Osteocyte (in vitro differentiated cells): ENCODE data around the gene CD2AP. TPM values are rescaled to one million over a fixed set of nuclear protein-coding genes. Genes with fewer than 3 reads are reported as not detected.

Source experiments
- DNase-seq: peaks from one replicate; pipeline ENCODE4 v3.0.0; 2021; ENCODE audit warnings: mixed read lengths; ENCODE audit not compliant: unreplicated experiment; ENCODE audit errors: extremely low spot score
- H3K27ac Mint-ChIP-seq: one replicate; pipeline ENCODE4 v1.8.0; 2021; ENCODE audit warnings: mild to moderate bottlenecking, mixed read lengths; ENCODE audit not compliant: unreplicated experiment
- H3K27me3 Mint-ChIP-seq: one replicate; pipeline ENCODE4 v1.8.0; 2021; ENCODE audit warnings: mixed read lengths; ENCODE audit not compliant: unreplicated experiment
- H3K36me3 Mint-ChIP-seq: one replicate; pipeline ENCODE4 v1.8.0; 2021; ENCODE audit warnings: mixed read lengths; ENCODE audit not compliant: unreplicated experiment
- H3K4me1 Mint-ChIP-seq: one replicate; pipeline ENCODE4 v1.8.0; 2021; ENCODE audit warnings: mixed read lengths; ENCODE audit not compliant: unreplicated experiment
- H3K4me3 Mint-ChIP-seq: one replicate; pipeline ENCODE4 v1.8.0; 2021; ENCODE audit warnings: mild to moderate bottlenecking, moderate library complexity, mixed read lengths; ENCODE audit not compliant: unreplicated experiment
- H3K9me3 Mint-ChIP-seq: one replicate; pipeline ENCODE4 v1.8.0; 2021; ENCODE audit warnings: mixed read lengths; ENCODE audit not compliant: unreplicated experiment
- total RNA-seq: library from RNA; stranded (reverse); gene quantifications from 2 replicates; pipeline ENCODE4 v1.2.1, GENCODE V29; 2021
- TF ChIP-seq, protein P1 (sequence below): fragments of 200-600 bp; sonication (generic); IDR thresholded peaks from 2 replicates; pipeline ENCODE4 v1.5.0; 2021; ENCODE audit warnings: antibody characterized with exemption, mild to moderate bottlenecking, moderate library complexity

Gene CD2AP
- total RNA-seq, 1 donor from 2014 or later, result 18.1 TPM

GRCh38 chr6:47567586-47567985 is 90.0 kb downstream of the CD2AP start:
- H3K27ac Mint-ChIP-seq, result no peak overlapping the region
- TF ChIP-seq, protein P1, sequence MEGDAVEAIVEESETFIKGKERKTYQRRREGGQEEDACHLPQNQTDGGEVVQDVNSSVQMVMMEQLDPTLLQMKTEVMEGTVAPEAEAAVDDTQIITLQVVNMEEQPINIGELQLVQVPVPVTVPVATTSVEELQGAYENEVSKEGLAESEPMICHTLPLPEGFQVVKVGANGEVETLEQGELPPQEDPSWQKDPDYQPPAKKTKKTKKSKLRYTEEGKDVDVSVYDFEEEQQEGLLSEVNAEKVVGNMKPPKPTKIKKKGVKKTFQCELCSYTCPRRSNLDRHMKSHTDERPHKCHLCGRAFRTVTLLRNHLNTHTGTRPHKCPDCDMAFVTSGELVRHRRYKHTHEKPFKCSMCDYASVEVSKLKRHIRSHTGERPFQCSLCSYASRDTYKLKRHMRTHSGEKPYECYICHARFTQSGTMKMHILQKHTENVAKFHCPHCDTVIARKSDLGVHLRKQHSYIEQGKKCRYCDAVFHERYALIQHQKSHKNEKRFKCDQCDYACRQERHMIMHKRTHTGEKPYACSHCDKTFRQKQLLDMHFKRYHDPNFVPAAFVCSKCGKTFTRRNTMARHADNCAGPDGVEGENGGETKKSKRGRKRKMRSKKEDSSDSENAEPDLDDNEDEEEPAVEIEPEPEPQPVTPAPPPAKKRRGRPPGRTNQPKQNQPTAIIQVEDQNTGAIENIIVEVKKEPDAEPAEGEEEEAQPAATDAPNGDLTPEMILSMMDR, result no peak
- DNase-seq, result no peak
- H3K36me3 Mint-ChIP-seq, result peaks cover 2% of the 10 kb centered on the region
- no peaks in the 10 kb centered on the region for H3K27me3 Mint-ChIP-seq
- H3K4me1 Mint-ChIP-seq, result peaks cover 7% of the 10 kb centered on the region
- H3K9me3 Mint-ChIP-seq, result no peaks in the 10 kb centered on the region
- no peak overlapping the region for H3K4me3 Mint-ChIP-seq

GRCh38 chr6:47571488-47571887 is 93.9 kb downstream of the CD2AP start:
- no peaks in the 10 kb centered on the region for H3K27me3 Mint-ChIP-seq
- TF ChIP-seq, protein P1, result no peak

DNA sequence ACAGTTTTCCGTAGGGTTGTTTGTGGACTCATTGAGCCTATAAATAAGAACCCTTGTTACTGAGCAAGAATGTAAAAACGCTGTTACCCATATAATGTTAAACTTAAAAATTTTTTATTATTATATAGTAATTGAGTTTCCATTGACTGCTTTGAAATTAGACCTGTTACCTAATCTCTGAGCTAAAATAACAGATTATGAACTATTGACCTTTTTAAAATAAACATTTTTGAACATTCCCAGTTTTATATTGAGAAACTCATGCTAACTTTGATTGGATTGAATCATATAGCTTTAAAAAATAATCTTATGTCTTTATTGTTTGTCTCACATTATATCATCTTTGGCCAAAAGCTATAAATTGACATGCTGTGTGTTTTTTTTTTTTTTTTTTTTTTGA is 95.5 kb downstream of the CD2AP start:
- DNase-seq, result no peak
- TF ChIP-seq, protein P1, result no peak
- Mint-ChIP-seq H3K4me3 (no peak overlapping the region), H3K27ac (no peak overlapping the region), H3K4me1 (peaks cover 7% of the 10 kb centered on the region), H3K9me3 (no peaks in the 10 kb centered on the region), H3K36me3 (peaks cover 5% of the 10 kb centered on the region), H3K27me3 (no peaks in the 10 kb centered on the region)

More at GRCh38 chr6:47571488-47571887, 93.9 kb downstream of the CD2AP start:
- DNase-seq, result no peak
- no peaks in the 10 kb centered on the region for H3K9me3 Mint-ChIP-seq
- no peak overlapping the region for H3K4me3 Mint-ChIP-seq
- peaks cover 4% of the 10 kb centered on the region for H3K36me3 Mint-ChIP-seq
- H3K27ac Mint-ChIP-seq, result no peak overlapping the region
- H3K4me1 Mint-ChIP-seq, result peaks cover 7% of the 10 kb centered on the region

DNA sequence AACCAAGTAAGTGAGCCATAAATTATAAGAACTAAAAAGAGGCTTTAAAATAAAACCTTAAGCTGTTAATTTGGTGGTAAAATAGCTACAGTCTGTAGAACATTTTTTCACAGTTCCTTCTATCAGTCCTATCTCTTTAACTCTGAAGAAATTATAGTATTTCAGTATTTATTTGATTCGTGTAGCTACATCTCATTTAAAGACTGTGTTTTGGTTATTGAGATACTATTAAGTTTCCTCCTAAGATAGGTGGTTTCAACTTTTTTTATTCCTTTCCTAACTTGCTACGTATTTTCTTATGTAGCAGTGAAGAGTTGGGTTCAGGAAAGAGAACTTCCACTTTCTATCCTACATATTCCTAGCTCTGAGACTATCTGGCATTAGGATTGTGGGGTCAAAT is 97.2 kb downstream of the CD2AP start:
- H3K27ac Mint-ChIP-seq, result no peak overlapping the region
- H3K9me3 Mint-ChIP-seq, result no peaks in the 10 kb centered on the region
- no peak for DNase-seq
- TF ChIP-seq, protein P1, result no peak
- peaks cover 7% of the 10 kb centered on the region for H3K4me1 Mint-ChIP-seq
- no peaks in the 10 kb centered on the region for H3K27me3 Mint-ChIP-seq
- no peak overlapping the region for H3K4me3 Mint-ChIP-seq
- peaks cover 13% of the 10 kb centered on the region for H3K36me3 Mint-ChIP-seq

DNA sequence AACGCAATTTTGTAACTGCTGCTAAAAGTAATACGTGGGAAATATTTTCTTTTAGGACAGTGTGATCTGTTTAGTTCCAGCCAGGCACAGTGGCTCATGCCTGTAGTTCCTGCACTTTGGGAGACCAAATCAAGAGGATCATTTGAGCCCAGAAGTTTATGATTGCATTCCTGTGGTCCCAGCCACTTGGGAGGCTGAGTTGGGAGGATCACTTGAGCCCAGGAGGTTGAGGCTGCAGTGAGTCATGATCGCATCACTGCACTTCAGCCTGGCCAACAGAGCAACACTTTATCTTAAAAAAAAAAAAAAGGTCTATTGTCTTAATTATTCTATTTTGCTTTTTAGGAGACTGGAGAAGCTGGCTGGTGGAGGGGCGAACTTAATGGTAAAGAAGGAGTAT is 101.5 kb downstream of the CD2AP start:
- Mint-ChIP-seq H3K9me3 (peaks cover 4% of the 10 kb centered on the region), H3K4me1 (no peaks in the 10 kb centered on the region), H3K27ac (no peak overlapping the region), H3K4me3 (no peak overlapping the region), H3K36me3 (peaks cover 30% of the 10 kb centered on the region), H3K27me3 (no peaks in the 10 kb centered on the region)
- DNase-seq, result no peak
- TF ChIP-seq, protein P1, result no peak
